ENCODE results near the gene POC1B. TPM values are rescaled to one million over a fixed set of nuclear protein-coding genes. Genes with fewer than 3 reads are reported as not detected.

POC1B gene
- total RNA-seq, 1 experiment from 2014 or later, result 13.6 TPM

DNA sequence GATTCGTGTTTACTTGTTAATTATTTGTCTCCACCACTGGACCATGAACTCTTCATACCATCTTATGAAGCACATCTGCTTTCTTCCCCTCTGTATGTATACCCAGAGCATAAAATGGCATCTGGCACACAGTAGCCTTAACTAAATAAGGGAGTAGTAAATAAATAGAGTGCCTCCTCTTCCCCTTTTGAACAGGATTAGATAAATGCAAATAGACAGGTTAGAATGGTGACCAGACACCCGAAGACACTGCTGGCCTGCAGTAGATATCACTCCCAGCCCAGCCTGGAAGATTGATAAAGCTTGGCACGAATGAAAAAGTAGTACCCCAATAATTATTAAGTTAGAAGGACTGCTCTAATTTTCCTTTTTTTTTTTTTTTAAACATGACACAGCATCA, 8.1 kb downstream of the POC1B start:
- DNase-seq, result no peak
- ChIA-PET POLR2A (ENCODE audit: unreplicated experiment) (no interaction called here), CTCF (no interaction called here)
- Histone ChIP-seq H2AFZ (no peak overlapping the region), H3K9me2 (ENCODE audit: insufficient read depth) (no peaks in the 10 kb centered on the region), H3K27me3 (ENCODE audit: insufficient read depth, low read depth) (no peaks in the 10 kb centered on the region), H3K4me2 (no peak overlapping the region), H3K4me3 (no peak overlapping the region), H3K79me2 (ENCODE audit: low read depth) (peaks cover 20% of the 10 kb centered on the region), H3K4me1 (replicated peaks; ENCODE audit: insufficient read depth) (0 out of 2 replicates have a peak, but pooled peaks cover 4% of the 10 kb centered on the region), H3K9me3 (ENCODE audit: insufficient read depth, low read depth) (no peaks in the 10 kb centered on the region), H3K27ac (no peak overlapping the region), H4K20me1 (ENCODE audit: insufficient read depth) (no peaks in the 10 kb centered on the region), H3K36me3 (ENCODE audit: low read depth) (no peaks in the 10 kb centered on the region), H3F3A (ENCODE audit: insufficient read depth, low read depth) (no peaks in the 10 kb centered on the region)
- BruUV-seq (replicated peaks), result no TSS peak
- no peak for TF ChIP-seq EZH2 (IDR thresholded peaks at IDR 0.05; ENCODE audit: low read depth)
- TF ChIP-seq, protein P1, sequence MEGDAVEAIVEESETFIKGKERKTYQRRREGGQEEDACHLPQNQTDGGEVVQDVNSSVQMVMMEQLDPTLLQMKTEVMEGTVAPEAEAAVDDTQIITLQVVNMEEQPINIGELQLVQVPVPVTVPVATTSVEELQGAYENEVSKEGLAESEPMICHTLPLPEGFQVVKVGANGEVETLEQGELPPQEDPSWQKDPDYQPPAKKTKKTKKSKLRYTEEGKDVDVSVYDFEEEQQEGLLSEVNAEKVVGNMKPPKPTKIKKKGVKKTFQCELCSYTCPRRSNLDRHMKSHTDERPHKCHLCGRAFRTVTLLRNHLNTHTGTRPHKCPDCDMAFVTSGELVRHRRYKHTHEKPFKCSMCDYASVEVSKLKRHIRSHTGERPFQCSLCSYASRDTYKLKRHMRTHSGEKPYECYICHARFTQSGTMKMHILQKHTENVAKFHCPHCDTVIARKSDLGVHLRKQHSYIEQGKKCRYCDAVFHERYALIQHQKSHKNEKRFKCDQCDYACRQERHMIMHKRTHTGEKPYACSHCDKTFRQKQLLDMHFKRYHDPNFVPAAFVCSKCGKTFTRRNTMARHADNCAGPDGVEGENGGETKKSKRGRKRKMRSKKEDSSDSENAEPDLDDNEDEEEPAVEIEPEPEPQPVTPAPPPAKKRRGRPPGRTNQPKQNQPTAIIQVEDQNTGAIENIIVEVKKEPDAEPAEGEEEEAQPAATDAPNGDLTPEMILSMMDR (conservative IDR thresholded peaks at IDR 0.05), result no peak
- intact Hi-C loops (cut with micrococcal nuclease; ENCODE audit: unreplicated experiment), result no loop called here

DNA sequence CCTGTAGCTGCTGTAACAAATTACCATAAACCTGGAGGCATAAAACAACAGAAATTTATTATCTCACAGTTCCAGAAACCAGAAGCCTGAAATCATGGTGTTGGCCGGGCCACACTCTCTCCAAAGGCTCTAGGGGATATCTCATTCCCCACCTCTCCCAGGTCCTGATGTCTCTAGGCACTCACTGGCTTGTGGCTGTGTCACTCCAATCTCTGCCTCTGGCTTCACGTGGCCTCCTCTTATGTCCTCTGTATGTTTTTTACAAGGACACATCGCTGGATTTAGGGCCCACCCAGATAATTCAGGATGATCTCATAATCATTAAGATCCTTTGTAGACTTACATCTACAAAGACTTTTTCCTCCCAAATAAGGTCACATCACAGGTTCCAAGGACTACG, 9.2 kb downstream of the POC1B start:
- H3K36me3 ChIP-seq (ENCODE audit: low read depth), result no peaks in the 10 kb centered on the region
- H3K4me3 ChIP-seq, result no peak overlapping the region
- no peaks in the 10 kb centered on the region for H3K27me3 ChIP-seq (ENCODE audit: insufficient read depth, low read depth)
- no peaks in the 10 kb centered on the region for H3F3A ChIP-seq (ENCODE audit: insufficient read depth, low read depth)
- no TSS peak for BruUV-seq (replicated peaks)
- H2AFZ ChIP-seq, result no peak overlapping the region
- no peaks in the 10 kb centered on the region for H3K9me3 ChIP-seq (ENCODE audit: insufficient read depth, low read depth)
- DNase-seq, result no peak
- no peaks in the 10 kb centered on the region for H3K9me2 ChIP-seq (ENCODE audit: insufficient read depth)
- no peak overlapping the region for H3K4me2 ChIP-seq
- H3K4me1 ChIP-seq (replicated peaks; ENCODE audit: insufficient read depth), result no peaks in the 10 kb centered on the region
- intact Hi-C loops (cut with micrococcal nuclease; ENCODE audit: unreplicated experiment), result no loop called here
- TF ChIP-seq, protein P1 (conservative IDR thresholded peaks at IDR 0.05), result no peak
- no peak for TF ChIP-seq EZH2 (IDR thresholded peaks at IDR 0.05; ENCODE audit: low read depth)
- ChIA-PET CTCF (no interaction called here), POLR2A (ENCODE audit: unreplicated experiment) (no interaction called here)
- no peaks in the 10 kb centered on the region for H4K20me1 ChIP-seq (ENCODE audit: insufficient read depth)
- peaks cover 15% of the 10 kb centered on the region for H3K79me2 ChIP-seq (ENCODE audit: low read depth)
- no peak overlapping the region for H3K27ac ChIP-seq

DNA sequence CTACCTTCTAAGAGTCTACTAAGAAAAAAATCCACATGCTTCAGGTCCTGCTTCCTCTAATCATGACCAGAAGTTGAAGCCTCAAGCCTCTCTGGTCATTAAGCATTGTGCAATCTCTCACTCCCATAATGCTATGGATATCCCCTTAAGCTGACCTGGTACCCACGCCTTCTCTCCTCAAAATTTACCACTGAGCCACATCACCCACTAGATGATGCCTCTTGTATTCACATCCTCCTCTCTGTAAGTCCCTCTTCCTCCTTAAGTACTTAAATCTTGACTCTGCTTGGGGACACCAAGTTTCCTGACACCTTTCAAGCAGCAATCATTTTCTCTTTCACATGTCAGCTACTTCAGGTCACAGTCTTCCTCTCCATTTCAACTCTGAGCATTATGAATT, 11.1 kb downstream of the POC1B start:
- peaks cover 9% of the 10 kb centered on the region; the same call in 1 of the 2 replicates for H3K79me2 ChIP-seq (ENCODE audit: low read depth)
- no peaks in the 10 kb centered on the region for H3F3A ChIP-seq (ENCODE audit: insufficient read depth, low read depth)
- no peak overlapping the region for H2AFZ ChIP-seq
- BruUV-seq (replicated peaks), result no TSS peak
- H3K27ac ChIP-seq, result no peak overlapping the region
- H4K20me1 ChIP-seq (ENCODE audit: insufficient read depth), result no peaks in the 10 kb centered on the region
- ChIA-PET POLR2A (ENCODE audit: unreplicated experiment) (no interaction called here), CTCF (no interaction called here)
- intact Hi-C loops (cut with micrococcal nuclease; ENCODE audit: unreplicated experiment), result no loop called here
- H3K9me3 ChIP-seq (ENCODE audit: insufficient read depth, low read depth), result no peaks in the 10 kb centered on the region
- H3K9me2 ChIP-seq (ENCODE audit: insufficient read depth), result no peaks in the 10 kb centered on the region
- no peaks in the 10 kb centered on the region for H3K27me3 ChIP-seq (ENCODE audit: insufficient read depth, low read depth)
- H3K4me2 ChIP-seq, result no peak overlapping the region
- no peak for TF ChIP-seq EZH2 (IDR thresholded peaks at IDR 0.05; ENCODE audit: low read depth)
- DNase-seq, result no peak
- no peaks in the 10 kb centered on the region for H3K36me3 ChIP-seq (ENCODE audit: low read depth)
- H3K4me3 ChIP-seq, result no peak overlapping the region
- no peaks in the 10 kb centered on the region for H3K4me1 ChIP-seq (replicated peaks; ENCODE audit: insufficient read depth)

DNA sequence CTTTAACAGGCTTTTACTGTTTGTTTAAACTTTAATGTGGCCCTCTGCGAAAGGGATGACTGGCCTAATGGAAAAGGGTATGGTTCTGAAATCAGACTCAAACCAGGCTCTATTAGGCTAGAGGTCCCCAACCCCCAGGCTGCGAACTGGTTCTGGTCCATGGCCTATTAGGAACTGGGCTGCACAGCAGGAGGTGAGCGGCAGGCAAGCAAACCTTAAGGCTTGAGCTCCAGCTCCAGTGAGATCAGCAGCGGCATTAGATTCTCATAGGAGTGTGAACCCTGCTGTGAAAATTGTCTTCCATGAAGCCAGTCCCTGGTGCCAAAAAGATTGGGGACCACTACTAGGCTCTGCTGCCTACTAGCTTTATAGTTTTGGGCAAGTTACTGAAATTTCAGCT, 12.3 kb downstream of the POC1B start:
- Histone ChIP-seq H3F3A (ENCODE audit: insufficient read depth, low read depth) (no peaks in the 10 kb centered on the region), H4K20me1 (ENCODE audit: insufficient read depth) (no peaks in the 10 kb centered on the region), H3K4me3 (no peak overlapping the region), H3K4me1 (replicated peaks; ENCODE audit: insufficient read depth) (no peaks in the 10 kb centered on the region), H3K27me3 (ENCODE audit: insufficient read depth, low read depth) (no peaks in the 10 kb centered on the region), H3K79me2 (ENCODE audit: low read depth) (no peaks in the 10 kb centered on the region), H3K27ac (no peak overlapping the region), H3K4me2 (no peak overlapping the region), H3K9me2 (ENCODE audit: insufficient read depth) (no peaks in the 10 kb centered on the region), H2AFZ (no peak overlapping the region), H3K36me3 (ENCODE audit: low read depth) (no peaks in the 10 kb centered on the region), H3K9me3 (ENCODE audit: insufficient read depth, low read depth) (no peaks in the 10 kb centered on the region)
- no TSS peak for BruUV-seq (replicated peaks)
- CTCF ChIA-PET, result no interaction called here
- intact Hi-C loops (cut with micrococcal nuclease; ENCODE audit: unreplicated experiment), result no loop called here
- no peak for TF ChIP-seq EZH2 (IDR thresholded peaks at IDR 0.05; ENCODE audit: low read depth)
- TF ChIP-seq, protein P1 (conservative IDR thresholded peaks at IDR 0.05), result no peak
- POLR2A ChIA-PET (ENCODE audit: unreplicated experiment), result no interaction called here
- no peak for DNase-seq
